H9 (cell line): ENCODE results near the gene WIF1. TPM values are rescaled to one million over a fixed set of nuclear protein-coding genes. Genes with fewer than 3 reads are reported as not detected.

Experiments used
- DNase-seq: peaks from one replicate; pipeline ENCODE4 v3.0.0-alpha.2; 2017
- H2AFZ ChIP-seq: one replicate; pipeline ENCODE4 v1.6.1; 2013; ENCODE audit warnings: mild to moderate bottlenecking, low read length, control low read depth, moderate library complexity
- H2AK5ac ChIP-seq: 2 replicates; pipeline ENCODE4 v1.6.1; 2013; ENCODE audit warnings: low read length, control low read depth, mixed read lengths; ENCODE audit not compliant: insufficient read length
- H2BK120ac ChIP-seq: one replicate; pipeline ENCODE4 v1.6.1; 2013; ENCODE audit warnings: low read depth, mild to moderate bottlenecking, low read length, control low read depth, inconsistent platforms; ENCODE audit not compliant: poor library complexity, severe bottlenecking
- H2BK12ac ChIP-seq: 2 replicates; pipeline ENCODE4 v1.6.1; 2013; ENCODE audit warnings: low read length, control low read depth, mixed read lengths, low read depth; ENCODE audit not compliant: insufficient read length
- H2BK15ac ChIP-seq: 2 replicates; pipeline ENCODE4 v1.6.1; 2013; ENCODE audit warnings: low read depth, low read length, control low read depth
- H2BK20ac ChIP-seq: one replicate; pipeline ENCODE4 v1.6.1; 2013; ENCODE audit warnings: low read depth, mild to moderate bottlenecking, low read length, control low read depth, inconsistent platforms; ENCODE audit not compliant: poor library complexity, severe bottlenecking
- H2BK5ac ChIP-seq: 2 replicates; pipeline ENCODE4 v1.6.1; 2013; ENCODE audit warnings: low read length, control low read depth, mixed read lengths; ENCODE audit not compliant: insufficient read length
- H3K14ac ChIP-seq: 2 replicates; pipeline ENCODE4 v1.6.1; 2013; ENCODE audit warnings: low read length, control low read depth; ENCODE audit not compliant: insufficient read depth
- H3K18ac ChIP-seq: 2 replicates; pipeline ENCODE4 v1.6.1; 2013; ENCODE audit warnings: low read depth, mild to moderate bottlenecking, mixed read lengths, low read length, control low read depth; ENCODE audit not compliant: insufficient read length
- H3K23ac ChIP-seq: 2 replicates; pipeline ENCODE4 v1.6.1; 2013; ENCODE audit warnings: low read length, control low read depth, mixed read lengths, low read depth; ENCODE audit not compliant: insufficient read length
- H3K23me2 ChIP-seq: 2 replicates; pipeline ENCODE4 v1.6.1; 2013; ENCODE audit warnings: low read depth, mild to moderate bottlenecking, mixed read lengths, low read length, control low read depth; ENCODE audit not compliant: insufficient read length, poor library complexity, severe bottlenecking
- H3K27ac ChIP-seq: 2 replicates; pipeline ENCODE4 v1.5.1; 2013; ENCODE audit warnings: low read length, control low read depth, mixed read lengths, low read depth; ENCODE audit not compliant: insufficient read length
- H3K27me3 ChIP-seq: 2 replicates; pipeline ENCODE4 v1.6.1; 2013; ENCODE audit warnings: low read length, control low read depth, inconsistent platforms; ENCODE audit not compliant: insufficient read depth
- H3K4ac ChIP-seq: 2 replicates; pipeline ENCODE4 v1.6.1; 2013; ENCODE audit warnings: low read depth, mild to moderate bottlenecking, control low read depth, inconsistent platforms, low read length, moderate library complexity
- H3K4me1 ChIP-seq: 2 replicates; pipeline ENCODE4 v1.6.1; 2013; ENCODE audit warnings: low read length, control low read depth, inconsistent platforms; ENCODE audit not compliant: insufficient read depth
- H3K4me2 ChIP-seq: 2 replicates; pipeline ENCODE4 v1.6.1; 2013; ENCODE audit warnings: low read length, control low read depth, mixed read lengths; ENCODE audit not compliant: insufficient read length, insufficient read depth
- H3K56ac ChIP-seq: 2 replicates; pipeline ENCODE4 v1.6.1; 2013; ENCODE audit warnings: low read depth, mild to moderate bottlenecking, mixed read lengths, low read length, control low read depth; ENCODE audit not compliant: insufficient read length
- H3K79me1 ChIP-seq: 2 replicates; pipeline ENCODE4 v1.6.1; 2013; ENCODE audit warnings: low read depth, mild to moderate bottlenecking, moderate library complexity, low read length, control low read depth, inconsistent platforms; ENCODE audit not compliant: insufficient read depth, poor library complexity, severe bottlenecking
- H3K79me2 ChIP-seq: 2 replicates; pipeline ENCODE4 v1.6.1; 2013; ENCODE audit warnings: low read length, control low read depth, inconsistent platforms; ENCODE audit not compliant: insufficient read depth
- H3K9ac ChIP-seq: 2 replicates; pipeline ENCODE4 v1.6.1; 2013; ENCODE audit warnings: low read length, control low read depth, mixed read lengths; ENCODE audit not compliant: insufficient read length; ENCODE audit errors: extremely low read depth
- H3K9me3 ChIP-seq: one replicate; pipeline ENCODE4 v1.6.1; 2013; ENCODE audit warnings: low read depth, low read length, inconsistent platforms; ENCODE audit not compliant: control insufficient read depth
- H3T11ph ChIP-seq: one replicate; pipeline ENCODE4 v1.6.1; 2013; ENCODE audit warnings: mild to moderate bottlenecking, low read length, control low read depth, inconsistent platforms
- H4K20me1 ChIP-seq: one replicate; pipeline ENCODE4 v1.6.1; 2013; ENCODE audit not compliant: control insufficient read depth, insufficient read length, insufficient read depth
- H4K5ac ChIP-seq: 2 replicates; pipeline ENCODE4 v1.6.1; 2013; ENCODE audit warnings: low read depth, mild to moderate bottlenecking, mixed read lengths, low read length, control low read depth; ENCODE audit not compliant: insufficient read length
- H4K8ac ChIP-seq: replicated peaks from 2 replicates; pipeline ENCODE4 v1.6.1; 2013; ENCODE audit warnings: low read length, control low read depth, mixed read lengths, low read depth; ENCODE audit not compliant: insufficient read length
- H4K91ac ChIP-seq: 2 replicates; pipeline ENCODE4 v1.6.1; 2013; ENCODE audit warnings: low read depth, mild to moderate bottlenecking, moderate library complexity, mixed read lengths, low read length, control low read depth; ENCODE audit not compliant: insufficient read length
- H3K27ac Mint-ChIP-seq, 3 experiments: 2 replicates in 2 of 3; 3 replicates in 1 of 3; pipeline ENCODE4 v1.8.0; 2020 to 2021; ENCODE audit warnings: mixed read lengths in 3 of 3, mild to moderate bottlenecking in 1 of 3, moderate library complexity in 1 of 3
- H3K27me3 Mint-ChIP-seq: 2 replicates; pipeline ENCODE4 v1.8.0; 2021; ENCODE audit warnings: low read depth, mild to moderate bottlenecking, moderate library complexity, mixed read lengths
- H3K36me3 Mint-ChIP-seq, 3 experiments: 2 replicates in 2 of 3; 3 replicates in 1 of 3; pipeline ENCODE4 v1.8.0; 2020 to 2021; ENCODE audit warnings: low read depth in 3 of 3, mixed read lengths in 3 of 3; ENCODE audit not compliant: insufficient read depth in 1 of 3
- H3K4me1 Mint-ChIP-seq, 2 experiments: 2 replicates each; pipeline ENCODE4 v1.8.0; 2020; ENCODE audit warnings: mixed read lengths in 2 of 2
- H3K4me3 Mint-ChIP-seq, 2 experiments: 2 replicates in 1 of 2; 3 replicates in 1 of 2; pipeline ENCODE4 v1.8.0; 2020 to 2021; ENCODE audit warnings: mild to moderate bottlenecking in 2 of 2, mixed read lengths in 2 of 2, moderate library complexity in 1 of 2
- H3K9me3 Mint-ChIP-seq, 2 experiments: 2 replicates in 1 of 2; 3 replicates in 1 of 2; pipeline ENCODE4 v1.8.0; 2020; ENCODE audit warnings: mild to moderate bottlenecking in 2 of 2, mixed read lengths in 2 of 2, moderate library complexity in 1 of 2
- CTCF ChIP-seq: fragments of 200-600 bp; sonication (generic); conservative IDR thresholded peaks from 3 replicates; pipeline ENCODE4 v1.8.0; 2021; ENCODE audit warnings: antibody characterized with exemption, mild to moderate bottlenecking
- WGBS: extraction: QIAGEN DNeasy Blood & Tissue Kit; methylation state at CpG from one replicate; pipeline ENCODE4 v1.1.7; 2013; ENCODE audit warnings: missing lambda C conversion rate, low lambda C conversion rate, mixed read lengths; ENCODE audit not compliant: insufficient read length; ENCODE audit errors: extremely low coverage; 5-methylcytosine and 5-hydroxymethylcytosine counted together
- total RNA-seq: library from RNA; stranded (reverse); gene quantifications from 2 replicates; pipeline ENCODE4 v1.2.1, GENCODE V29; 2021

The WIF1 gene
- total RNA-seq, 1 experiment from 2014 or later: 0.98 TPM

- Histone ChIP-seq H2BK5ac (no peak overlapping the region), H2BK120ac (no peak overlapping the region), H3K18ac (no peak overlapping the region), H2BK15ac (no peak overlapping the region), H2BK20ac (no peak overlapping the region), H4K5ac (no peak overlapping the region), H3K4me2 (no peak overlapping the region), H3K23me2 (no peaks in the 10 kb centered on the region), H3K27me3 (no peaks in the 10 kb centered on the region), H3K4me1 (no peaks in the 10 kb centered on the region), H3K4ac (no peak overlapping the region), H4K8ac (no peak overlapping the region), H3K27ac (no peak overlapping the region), H3K79me1 (no peaks in the 10 kb centered on the region), H3K79me2 (no peaks in the 10 kb centered on the region), H2AK5ac (no peak overlapping the region), H3K23ac (no peak overlapping the region), H3K56ac (no peak overlapping the region), H3K9ac (no peak overlapping the region), H2AFZ (no peak overlapping the region), H4K91ac (no peak overlapping the region), H3K9me3 (no peaks in the 10 kb centered on the region), H4K20me1 (no peaks in the 10 kb centered on the region), H3T11ph (no peak overlapping the region), H3K14ac (no peak overlapping the region), H2BK12ac (no peak overlapping the region)
- Mint-ChIP-seq H3K4me1 (peaks cover 0 to 1% of the 10 kb centered on the region in 2 experiments; a peak in 2 of 4 replicates), H3K36me3 (no peaks in the 10 kb centered on the region; a peak in 1 of 7 replicates), H3K4me3 (no peak overlapping the region), H3K27me3 (no peaks in the 10 kb centered on the region; the same call in 1 of the 2 replicates), H3K27ac (no peak overlapping the region), H3K9me3 (no peaks in the 10 kb centered on the region)
- no CpG with 5 or more reads among the region's 9 CpGs for WGBS
- no peak for TF ChIP-seq CTCF
- DNase-seq: no peak
These were observed 106.4 kb downstream of the WIF1 start for GRCh38 chr12:65014504-65015271.
